Measurements from ENCODE around the gene FRMD4A. TPM values are rescaled to one million over a fixed set of nuclear protein-coding genes. Genes with fewer than 3 reads are reported as not detected.

The FRMD4A gene
- polyA plus RNA-seq, 1 of the 3 experiments (the other 2 are of a cell fraction) = 37.7 TPM

DNA sequence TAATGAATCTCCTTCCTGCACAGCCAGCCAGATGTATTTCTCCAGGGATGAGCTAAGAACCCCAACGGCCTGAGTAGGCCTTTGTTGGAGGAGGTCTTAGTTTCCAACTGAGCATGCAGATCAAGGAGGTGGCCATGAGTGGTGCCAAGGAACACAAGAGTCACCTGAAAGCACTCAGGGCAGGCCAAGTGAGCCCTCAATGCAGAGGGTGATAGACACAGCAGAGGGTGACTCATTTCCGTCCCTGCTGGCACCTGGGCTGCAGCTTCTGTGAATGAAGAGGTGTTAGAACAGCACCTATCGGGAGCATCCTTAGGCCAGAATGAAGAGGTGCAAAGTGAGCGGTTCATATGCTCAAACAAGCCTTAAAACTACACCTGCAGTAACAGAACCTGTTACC lies 211.8 kb downstream of the FRMD4A start (continued):
- TF ChIP-seq, protein P1, sequence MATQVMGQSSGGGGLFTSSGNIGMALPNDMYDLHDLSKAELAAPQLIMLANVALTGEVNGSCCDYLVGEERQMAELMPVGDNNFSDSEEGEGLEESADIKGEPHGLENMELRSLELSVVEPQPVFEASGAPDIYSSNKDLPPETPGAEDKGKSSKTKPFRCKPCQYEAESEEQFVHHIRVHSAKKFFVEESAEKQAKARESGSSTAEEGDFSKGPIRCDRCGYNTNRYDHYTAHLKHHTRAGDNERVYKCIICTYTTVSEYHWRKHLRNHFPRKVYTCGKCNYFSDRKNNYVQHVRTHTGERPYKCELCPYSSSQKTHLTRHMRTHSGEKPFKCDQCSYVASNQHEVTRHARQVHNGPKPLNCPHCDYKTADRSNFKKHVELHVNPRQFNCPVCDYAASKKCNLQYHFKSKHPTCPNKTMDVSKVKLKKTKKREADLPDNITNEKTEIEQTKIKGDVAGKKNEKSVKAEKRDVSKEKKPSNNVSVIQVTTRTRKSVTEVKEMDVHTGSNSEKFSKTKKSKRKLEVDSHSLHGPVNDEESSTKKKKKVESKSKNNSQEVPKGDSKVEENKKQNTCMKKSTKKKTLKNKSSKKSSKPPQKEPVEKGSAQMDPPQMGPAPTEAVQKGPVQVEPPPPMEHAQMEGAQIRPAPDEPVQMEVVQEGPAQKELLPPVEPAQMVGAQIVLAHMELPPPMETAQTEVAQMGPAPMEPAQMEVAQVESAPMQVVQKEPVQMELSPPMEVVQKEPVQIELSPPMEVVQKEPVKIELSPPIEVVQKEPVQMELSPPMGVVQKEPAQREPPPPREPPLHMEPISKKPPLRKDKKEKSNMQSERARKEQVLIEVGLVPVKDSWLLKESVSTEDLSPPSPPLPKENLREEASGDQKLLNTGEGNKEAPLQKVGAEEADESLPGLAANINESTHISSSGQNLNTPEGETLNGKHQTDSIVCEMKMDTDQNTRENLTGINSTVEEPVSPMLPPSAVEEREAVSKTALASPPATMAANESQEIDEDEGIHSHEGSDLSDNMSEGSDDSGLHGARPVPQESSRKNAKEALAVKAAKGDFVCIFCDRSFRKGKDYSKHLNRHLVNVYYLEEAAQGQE (IDR thresholded peaks at IDR 0.05; ENCODE audit: low read depth, low read length) = no peak
- TF ChIP-seq FOXJ3 (CRISPR knock-in tag; IDR thresholded peaks at IDR 0.05) = no peak
- TF ChIP-seq, protein P2, sequence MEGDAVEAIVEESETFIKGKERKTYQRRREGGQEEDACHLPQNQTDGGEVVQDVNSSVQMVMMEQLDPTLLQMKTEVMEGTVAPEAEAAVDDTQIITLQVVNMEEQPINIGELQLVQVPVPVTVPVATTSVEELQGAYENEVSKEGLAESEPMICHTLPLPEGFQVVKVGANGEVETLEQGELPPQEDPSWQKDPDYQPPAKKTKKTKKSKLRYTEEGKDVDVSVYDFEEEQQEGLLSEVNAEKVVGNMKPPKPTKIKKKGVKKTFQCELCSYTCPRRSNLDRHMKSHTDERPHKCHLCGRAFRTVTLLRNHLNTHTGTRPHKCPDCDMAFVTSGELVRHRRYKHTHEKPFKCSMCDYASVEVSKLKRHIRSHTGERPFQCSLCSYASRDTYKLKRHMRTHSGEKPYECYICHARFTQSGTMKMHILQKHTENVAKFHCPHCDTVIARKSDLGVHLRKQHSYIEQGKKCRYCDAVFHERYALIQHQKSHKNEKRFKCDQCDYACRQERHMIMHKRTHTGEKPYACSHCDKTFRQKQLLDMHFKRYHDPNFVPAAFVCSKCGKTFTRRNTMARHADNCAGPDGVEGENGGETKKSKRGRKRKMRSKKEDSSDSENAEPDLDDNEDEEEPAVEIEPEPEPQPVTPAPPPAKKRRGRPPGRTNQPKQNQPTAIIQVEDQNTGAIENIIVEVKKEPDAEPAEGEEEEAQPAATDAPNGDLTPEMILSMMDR (IDR thresholded peaks at IDR 0.05) = no peak

DNA sequence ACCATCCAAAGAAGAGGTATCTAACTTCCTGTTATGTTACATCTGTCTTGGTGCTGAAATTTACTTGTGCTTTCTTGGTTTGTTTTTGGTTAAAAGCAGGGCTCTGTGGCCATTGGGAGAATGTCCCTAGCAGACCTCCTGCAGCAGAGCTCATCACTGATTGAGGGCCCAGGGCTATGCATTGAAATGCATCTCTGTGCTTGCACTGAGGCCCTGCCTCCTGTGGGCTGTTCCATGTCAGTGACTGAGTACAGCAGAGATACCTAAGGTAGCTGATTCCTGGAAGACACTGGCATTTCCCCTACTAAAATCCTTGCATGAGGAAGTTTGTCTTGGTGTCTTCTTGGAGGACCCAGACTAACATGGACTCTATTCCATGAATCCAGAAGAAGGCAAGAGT lies 213.9 kb downstream of the FRMD4A start:
- Histone ChIP-seq H3K4me2 (no peak overlapping the region), H3K9me2 (no peaks in the 10 kb centered on the region), H3K4me1 (ENCODE audit: control insufficient read depth in 1 of 2, insufficient read depth in 2 of 2, low read depth in 1 of 2, low read length in 1 of 2) (no peaks in the 10 kb centered on the region), H2AFZ (ENCODE audit: low read depth) (no peak overlapping the region), H3K4me3 (ENCODE audit: low read depth in 2 of 2, low read length in 1 of 2) (no peak overlapping the region), H3K79me2 (ENCODE audit: insufficient read depth) (no peaks in the 10 kb centered on the region), H4K20me1 (ENCODE audit: insufficient read depth) (no peaks in the 10 kb centered on the region), H3K9ac (no peak overlapping the region), H3K9me3 (no peaks in the 10 kb centered on the region), H3F3A (replicated peaks; ENCODE audit: insufficient read depth) (no peaks in the 10 kb centered on the region), H3K36me3 (replicated peaks in 1 of 2; ENCODE audit: control insufficient read depth in 1 of 2, insufficient read depth in 2 of 2, low read length in 1 of 2) (no peaks in the 10 kb centered on the region), H3K27me3 (ENCODE audit: insufficient read depth) (no peaks in the 10 kb centered on the region; the same call in 1 of the 2 replicates), H3K27ac (ENCODE audit: low read depth in 2 of 2, low read length in 1 of 2) (no peak overlapping the region)
- ChIA-PET POLR2A (no interaction called here), CTCF (interaction anchor here (2.5 kb wide), 1 partner anchor 23 kb away, joined by 7 read pairs; no protein-coding TSS in a partner anchor)
- no peak for DNase-seq
- no peak for TF ChIP-seq JUND (IDR thresholded peaks at IDR 0.05)
- no peak for TF ChIP-seq TAF1 (IDR thresholded peaks at IDR 0.05; ENCODE audit: borderline replicate concordance, low read depth, low read length)
- no peak for TF ChIP-seq YY1 (IDR thresholded peaks at IDR 0.05; ENCODE audit: low read depth)

DNA sequence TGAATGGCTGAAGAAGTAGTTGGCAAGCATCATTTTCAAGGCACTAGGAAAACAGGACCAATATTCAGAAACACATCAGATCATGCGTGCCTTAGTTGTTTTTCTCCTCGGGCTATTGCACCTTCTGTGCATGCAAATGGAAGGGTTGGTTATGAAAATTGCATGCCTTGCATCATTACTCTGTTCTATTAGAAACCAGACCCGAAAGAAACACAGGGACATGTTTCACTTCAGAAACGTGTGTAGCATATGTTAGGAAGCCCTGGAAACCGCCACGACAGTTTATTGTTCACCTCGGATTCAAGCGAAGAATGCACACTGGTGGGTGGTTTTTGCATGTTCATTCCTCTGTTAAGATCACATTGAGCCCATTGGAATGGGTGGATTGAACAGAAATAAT lies 214.7 kb downstream of the FRMD4A start:
- Histone ChIP-seq H3K27ac (ENCODE audit: low read depth in 2 of 2, low read length in 1 of 2) (no peak overlapping the region), H3K9me2 (no peaks in the 10 kb centered on the region), H3K27me3 (ENCODE audit: insufficient read depth) (no peaks in the 10 kb centered on the region; the same call in 1 of the 2 replicates), H3K9ac (no peak overlapping the region), H3K4me1 (ENCODE audit: control insufficient read depth in 1 of 2, insufficient read depth in 2 of 2, low read depth in 1 of 2, low read length in 1 of 2) (no peaks in the 10 kb centered on the region), H3K36me3 (replicated peaks in 1 of 2; ENCODE audit: control insufficient read depth in 1 of 2, insufficient read depth in 2 of 2, low read length in 1 of 2) (no peaks in the 10 kb centered on the region), H3K4me3 (ENCODE audit: low read depth in 2 of 2, low read length in 1 of 2) (no peak overlapping the region), H2AFZ (ENCODE audit: low read depth) (no peak overlapping the region), H3F3A (replicated peaks; ENCODE audit: insufficient read depth) (no peaks in the 10 kb centered on the region), H3K4me2 (no peak overlapping the region), H3K9me3 (no peaks in the 10 kb centered on the region), H4K20me1 (ENCODE audit: insufficient read depth) (no peaks in the 10 kb centered on the region), H3K79me2 (ENCODE audit: insufficient read depth) (no peaks in the 10 kb centered on the region)
- DNase-seq = no peak
- CTCF ChIA-PET = interaction anchor here (2.5 kb wide), 1 partner anchor 22 kb away, joined by 7 read pairs; no protein-coding TSS in a partner anchor
- POLR2A ChIA-PET = no interaction called here
- no peak for TF ChIP-seq RCOR1 (IDR thresholded peaks at IDR 0.05; ENCODE audit: low read length)
- WGBS (ENCODE audit: low lambda C conversion rate) = 58% methylated on average over 8 of the region's 8 CpGs
